Measurements from ENCODE around the gene CERS6. TPM values are rescaled to one million over a fixed set of nuclear protein-coding genes. Genes with fewer than 3 reads are reported as not detected.

Gene CERS6
- total RNA-seq, 4 donors from 2014 or later, result 53.7 to 78.3 (median 63.8) TPM

DNA sequence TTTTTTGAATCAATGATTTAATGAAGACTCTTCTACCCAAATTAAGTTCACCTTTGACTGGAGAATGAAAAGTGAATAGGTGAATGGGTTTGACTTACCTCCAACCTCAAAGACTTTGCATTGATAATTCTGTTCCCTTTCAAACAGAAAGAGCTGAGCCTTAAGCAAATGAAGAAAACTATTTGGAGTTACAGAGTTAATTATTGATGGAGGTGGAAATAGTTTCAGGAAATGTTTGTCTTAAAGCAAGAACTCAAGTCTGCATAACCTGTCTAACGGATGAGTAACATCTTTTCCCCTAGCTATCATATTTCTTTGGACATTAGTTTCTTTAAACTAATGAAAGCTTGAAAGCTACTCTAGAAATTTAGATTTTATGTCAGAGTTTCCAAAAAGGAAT lies 166.5 kb downstream of the CERS6 start:
- intact Hi-C loops (cut with DNase I; ENCODE audit: low total_unique reads), result no loop called here
- WGBS, 2 donors, result 70% methylated on average over 1 of the region's 1 CpG
- no peak for DNase-seq (ENCODE audit: low spot score in 2 of 2)

DNA sequence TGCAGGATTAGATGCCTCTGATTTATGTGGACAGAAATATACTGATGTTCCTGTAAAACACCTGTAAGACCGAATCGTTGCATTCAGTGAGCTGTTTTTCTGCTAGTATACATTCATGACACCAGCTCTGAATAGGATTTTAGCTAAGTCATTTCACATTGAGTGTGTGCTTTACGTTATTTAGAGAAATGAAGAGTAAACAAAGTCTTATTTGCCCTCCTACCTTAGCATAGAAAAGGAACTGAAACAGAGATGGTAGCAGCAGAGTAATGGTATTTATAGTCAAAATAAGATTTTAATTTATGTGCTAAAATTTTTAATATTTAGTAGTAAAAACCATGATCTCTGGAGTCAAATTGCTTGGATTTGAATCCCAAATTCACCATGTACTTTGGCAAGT lies 168.0 kb downstream of the CERS6 start:
- TF ChIP-seq CTCF (IDR thresholded peaks at IDR 0.05) (no peak), POLR2A (IDR thresholded peaks at IDR 0.05) (no peak)

More for the DNA sequence above, 166.5 kb downstream of the CERS6 start:
- TF ChIP-seq CTCF (IDR thresholded peaks at IDR 0.05) (no peak), POLR2A (IDR thresholded peaks at IDR 0.05) (no peak)
- no peak overlapping the region for H3K4me3 ChIP-seq (ENCODE audit: low read depth, poor library complexity, severe bottlenecking)

GRCh38 chr2:168626096-168626495 lies 170.0 kb downstream of the CERS6 start:
- intact Hi-C loops (cut with DNase I; ENCODE audit: low total_unique reads), result no loop called here
- TF ChIP-seq POLR2A (IDR thresholded peaks at IDR 0.05), result no peak
- TF ChIP-seq CTCF (IDR thresholded peaks at IDR 0.05), result no peak
- 44 to 47% methylated on average over 4 of the region's 4 CpGs for WGBS, 2 donors
- no peak for DNase-seq (ENCODE audit: low spot score in 2 of 2)
- no peak overlapping the region for H3K4me3 ChIP-seq (ENCODE audit: low read depth, poor library complexity, severe bottlenecking)

More for the DNA sequence above, 168.0 kb downstream of the CERS6 start:
- 90 to 93% methylated on average over 3 of the region's 3 CpGs for WGBS, 2 donors
- H3K4me3 ChIP-seq (ENCODE audit: low read depth, poor library complexity, severe bottlenecking), result no peak overlapping the region
- DNase-seq (ENCODE audit: low spot score in 2 of 2), result no peak
- intact Hi-C loops (cut with DNase I; ENCODE audit: low total_unique reads), result no loop called here

DNA sequence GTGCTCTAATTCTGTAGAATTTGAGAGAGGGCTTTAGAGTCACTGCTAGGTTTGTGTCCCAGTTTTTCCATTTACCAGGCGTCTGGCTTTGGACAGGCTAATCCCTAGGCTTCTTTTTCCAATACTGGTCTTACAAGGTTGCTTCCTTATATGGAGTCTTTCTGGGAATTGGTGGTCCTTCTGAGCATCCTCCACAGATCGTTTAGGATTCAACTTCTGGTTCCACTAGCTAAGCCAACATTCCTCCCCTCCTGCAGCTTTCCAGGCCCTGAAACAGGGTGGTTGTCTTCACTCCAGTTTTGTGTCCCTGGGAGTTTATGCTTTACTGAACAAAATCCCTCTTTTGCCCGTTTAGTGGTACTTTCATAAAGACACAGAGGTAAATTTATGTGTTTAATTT lies 170.6 kb downstream of the CERS6 start:
- intact Hi-C loops (cut with DNase I; ENCODE audit: low total_unique reads), result no loop called here
- WGBS, 2 donors, result 68 to 72% methylated on average over 3 of the region's 3 CpGs

GRCh38 chr2:168632709-168633121 lies 176.6 kb downstream of the CERS6 start:
- H3K4me3 ChIP-seq (ENCODE audit: low read depth, poor library complexity, severe bottlenecking), result no peak overlapping the region
- WGBS, 2 donors, result 51 to 55% methylated on average over 7 of the region's 7 CpGs
- TF ChIP-seq CTCF (IDR thresholded peaks at IDR 0.05) (no peak), POLR2A (IDR thresholded peaks at IDR 0.05) (no peak)
- no peak for DNase-seq (ENCODE audit: low spot score in 2 of 2)
- intact Hi-C loops (cut with DNase I; ENCODE audit: low total_unique reads), result no loop called here

More for the DNA sequence above, 170.6 kb downstream of the CERS6 start:
- DNase-seq (ENCODE audit: low spot score in 2 of 2), result no peak
- TF ChIP-seq CTCF (IDR thresholded peaks at IDR 0.05), result no peak
- TF ChIP-seq POLR2A (IDR thresholded peaks at IDR 0.05), result no peak
- H3K4me3 ChIP-seq (ENCODE audit: low read depth, poor library complexity, severe bottlenecking), result no peak overlapping the region

DNA sequence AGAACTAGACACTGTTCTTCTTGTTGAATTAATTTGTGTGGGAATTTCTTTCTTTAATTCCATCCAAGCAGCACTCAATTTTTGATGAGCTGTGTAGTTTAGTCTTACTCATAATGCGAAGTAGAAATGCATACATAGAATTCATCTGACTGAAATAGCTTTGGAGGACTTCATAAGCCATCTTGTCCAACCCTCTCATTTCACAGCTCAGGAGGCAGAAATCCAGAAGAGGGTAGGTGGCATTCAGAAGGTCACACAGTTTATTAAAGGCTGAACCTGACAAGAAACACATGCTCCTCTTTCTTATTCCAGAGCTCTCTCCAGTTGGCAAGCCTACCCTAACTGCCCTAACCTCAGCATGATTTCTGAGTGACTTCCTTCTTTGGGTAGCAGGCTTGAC lies 177.1 kb downstream of the CERS6 start:
- WGBS, 2 donors, result 55 to 67% methylated on average over 1 of the region's 1 CpG
- intact Hi-C loops (cut with DNase I; ENCODE audit: low total_unique reads), result no loop called here
- DNase-seq (ENCODE audit: low spot score in 2 of 2), result no peak
- TF ChIP-seq POLR2A (IDR thresholded peaks at IDR 0.05) (no peak), CTCF (IDR thresholded peaks at IDR 0.05) (no peak)
- H3K4me3 ChIP-seq (ENCODE audit: low read depth, poor library complexity, severe bottlenecking), result no peak overlapping the region
